Measurements from ENCODE around the gene POP4.
A peak's percentile ranks its signal among the peaks of the same experiment; 100 is the strongest.

The POP4 gene

DNA sequence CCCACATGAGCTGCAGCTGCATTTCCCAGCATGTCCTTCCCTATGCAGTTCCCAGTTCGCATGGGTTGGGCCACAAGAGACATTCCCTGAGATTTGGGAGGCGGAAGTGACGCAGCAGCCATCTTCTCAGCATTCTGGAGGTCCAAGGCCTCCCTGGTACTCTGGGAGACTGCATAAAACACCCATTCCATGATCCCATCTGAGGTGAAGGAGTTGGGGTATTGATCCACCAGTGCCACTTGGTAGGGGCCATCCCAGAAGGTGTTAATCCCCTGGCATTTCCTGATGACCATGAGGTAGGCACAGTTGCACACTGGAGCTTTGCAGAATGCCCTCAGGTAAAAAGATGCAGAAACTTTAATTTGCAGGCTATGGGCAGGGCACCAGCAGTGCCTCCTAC, 25.4 kb downstream of the POP4 start:
- no peak for DNase-seq (ENCODE audit: low read depth)

DNA sequence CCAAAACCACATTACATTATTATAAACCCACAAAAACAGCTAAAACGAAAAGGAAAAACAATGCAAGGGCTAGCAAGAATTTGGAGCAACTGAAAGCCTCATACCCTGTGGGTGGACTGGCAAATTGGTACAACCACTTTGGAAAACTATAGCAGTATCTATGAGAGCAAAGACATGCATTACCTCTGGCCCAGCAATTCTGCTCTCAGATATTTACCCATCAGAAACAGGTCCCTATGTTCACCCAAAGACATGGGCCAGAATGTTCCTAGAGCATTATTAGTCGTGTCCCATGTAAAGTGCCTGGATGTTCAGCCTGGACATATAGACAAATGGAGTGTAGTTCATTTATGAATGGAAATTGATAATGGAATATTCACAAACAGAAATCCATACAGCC, 27.9 kb downstream of the POP4 start:
- no peak for DNase-seq (ENCODE audit: low read depth)

DNA sequence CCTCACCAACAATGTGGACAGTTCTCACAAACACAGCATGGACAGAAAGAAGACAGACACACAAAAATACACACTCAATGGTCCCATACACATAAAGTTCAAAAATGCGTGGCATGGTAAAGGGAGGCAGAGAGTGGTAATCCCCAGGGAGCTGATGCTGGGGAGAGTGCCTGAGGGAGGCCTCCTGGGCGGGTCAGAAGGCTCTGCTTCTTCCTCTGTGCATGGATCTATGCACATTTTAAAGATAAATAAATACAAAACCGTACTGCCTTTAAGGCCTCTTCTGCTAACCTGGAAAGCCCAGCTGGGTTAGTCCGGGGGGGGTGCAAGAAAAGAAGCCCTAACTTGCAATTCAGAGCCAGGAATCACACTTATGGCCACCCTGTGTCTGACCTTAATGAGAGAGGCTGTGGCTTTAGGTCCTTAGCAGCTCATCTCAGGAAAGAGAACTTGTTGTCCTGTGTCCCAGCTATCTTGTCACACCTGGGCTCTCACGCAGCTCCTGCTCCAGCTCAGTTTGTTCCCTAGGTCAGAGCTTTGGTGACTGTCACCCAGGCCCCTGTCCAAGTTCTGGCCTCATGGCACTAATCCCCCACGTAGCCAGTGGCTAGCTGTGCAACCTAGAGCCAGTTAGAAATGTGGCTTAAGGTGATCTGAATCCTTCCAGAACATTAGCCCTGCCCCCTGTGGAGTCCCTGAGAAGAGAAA, 28.5 kb downstream of the POP4 start:
- DNase-seq (ENCODE audit: low read depth): no peak

DNA sequence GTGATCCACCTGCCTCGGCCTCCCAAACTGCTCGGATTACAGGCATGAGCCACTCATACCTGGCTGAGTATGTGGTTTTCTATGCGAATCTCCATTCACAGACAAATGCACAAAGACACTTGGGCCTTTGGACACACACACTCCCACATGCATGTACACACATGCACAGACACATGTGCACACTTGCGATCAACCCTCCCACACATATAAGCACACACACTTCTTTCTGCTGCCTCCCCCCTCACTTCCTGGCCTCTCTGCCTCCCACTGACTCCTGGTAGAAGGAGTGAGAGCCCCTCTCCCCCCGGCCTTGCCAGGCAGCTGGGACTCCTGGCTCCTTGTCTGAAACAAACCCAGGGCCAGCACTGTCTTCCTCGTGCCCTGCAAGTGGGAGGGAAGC, 29.9 kb downstream of the POP4 start:
- DNase-seq (ENCODE audit: low read depth): no peak

DNA sequence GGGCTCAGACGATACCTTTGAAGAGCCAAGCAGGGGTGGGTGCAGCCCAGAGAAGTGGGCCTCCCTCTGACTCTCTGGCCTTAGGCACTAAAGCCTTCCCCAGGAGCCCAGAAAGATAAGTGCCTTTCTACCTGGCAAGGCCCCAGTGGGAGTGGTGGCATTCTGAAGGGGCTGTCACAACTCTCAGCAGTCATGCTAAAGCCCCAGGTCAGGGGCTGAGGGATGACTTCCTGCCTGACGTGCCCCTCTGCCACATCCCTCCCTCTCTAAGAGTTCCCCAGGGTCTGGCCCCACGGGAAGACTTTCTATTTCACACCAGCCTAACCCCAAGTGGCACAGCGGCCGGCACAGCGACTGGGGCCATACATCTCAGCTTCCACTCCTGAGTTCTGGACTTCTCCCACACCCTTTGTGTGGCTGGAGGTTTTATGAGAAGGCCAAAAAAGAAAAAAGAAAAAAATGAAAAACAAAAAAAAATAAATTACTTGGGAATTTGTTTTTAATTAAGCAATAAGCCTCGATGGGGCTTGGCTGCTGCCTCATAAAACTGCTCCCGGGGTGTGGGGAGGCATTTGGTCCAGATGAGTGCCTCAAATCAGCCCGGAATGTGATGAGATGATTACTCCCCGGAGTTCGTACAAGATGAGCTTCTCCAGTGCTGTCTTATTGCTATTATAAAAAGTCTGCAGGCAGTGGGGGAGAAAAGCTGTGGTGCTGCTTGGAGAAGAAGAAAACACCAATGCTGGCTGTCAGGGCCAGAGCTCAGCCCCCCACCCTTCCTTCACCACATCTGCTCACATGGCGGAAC, 30.7 kb downstream of the POP4 start:
- DNase-seq (ENCODE audit: low read depth): no peak

DNA sequence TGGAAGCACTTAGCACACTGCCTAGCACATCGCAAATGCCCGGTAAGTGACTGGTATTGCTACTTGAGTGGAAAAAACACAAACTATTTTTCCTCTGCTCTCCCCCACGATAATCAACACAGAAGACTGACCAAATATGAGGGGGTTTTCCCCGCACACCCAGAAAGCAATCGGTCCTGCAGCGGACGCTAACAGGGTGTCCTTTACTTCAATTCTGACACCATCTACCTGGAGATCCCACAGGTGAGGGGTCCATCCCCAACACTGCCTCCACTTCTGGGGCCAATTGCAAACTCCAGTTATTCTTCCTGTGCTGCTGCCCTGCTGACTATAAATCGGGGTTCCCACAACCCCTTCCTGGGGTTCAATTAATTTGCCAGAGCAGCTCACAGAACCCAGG, 33.0 kb downstream of the POP4 start:
- no peak for DNase-seq (ENCODE audit: low read depth)

DNA sequence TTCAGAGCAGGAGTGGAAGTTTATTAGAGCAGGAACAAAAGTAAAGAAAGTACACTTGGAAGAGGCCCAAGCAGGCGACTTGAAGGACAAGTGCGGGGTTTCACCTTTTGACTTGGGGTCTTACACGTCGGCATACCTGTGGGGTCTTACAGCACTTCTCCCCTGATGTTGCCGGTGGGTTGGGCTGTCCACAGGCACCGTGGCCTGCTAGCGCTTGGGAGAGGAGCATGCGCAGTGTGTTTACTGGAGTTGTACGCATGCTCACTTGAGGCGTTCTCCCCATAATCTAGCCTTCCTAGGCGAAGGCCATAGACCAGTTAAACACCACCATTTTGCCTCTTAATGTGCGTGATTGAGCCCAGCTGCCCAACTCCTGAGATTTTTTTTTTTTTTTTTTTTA, 34.1 kb downstream of the POP4 start:
- DNase-seq (ENCODE audit: low read depth): no peak

DNA sequence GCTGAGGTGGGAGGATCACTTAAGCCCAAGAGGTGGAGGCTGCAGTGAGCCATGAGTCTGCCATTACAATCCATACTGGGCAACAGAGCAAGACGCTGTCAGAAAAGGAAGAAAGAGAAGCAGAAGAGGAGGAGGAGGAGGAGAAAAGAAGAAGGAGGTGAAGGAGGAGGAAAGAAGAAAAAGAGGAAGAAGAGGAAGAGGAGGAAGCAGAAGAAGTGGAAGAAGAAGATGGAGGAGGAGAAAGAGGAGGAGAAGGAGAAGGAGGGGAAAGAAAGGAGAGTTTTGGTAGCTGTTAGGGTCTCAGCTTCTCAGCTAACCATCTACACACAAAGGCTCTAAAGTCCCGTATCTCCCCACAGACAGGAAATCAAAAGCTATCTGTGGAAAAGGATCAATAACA, 35.5 kb downstream of the POP4 start:
- DNase-seq (ENCODE audit: low read depth): no peak

DNA sequence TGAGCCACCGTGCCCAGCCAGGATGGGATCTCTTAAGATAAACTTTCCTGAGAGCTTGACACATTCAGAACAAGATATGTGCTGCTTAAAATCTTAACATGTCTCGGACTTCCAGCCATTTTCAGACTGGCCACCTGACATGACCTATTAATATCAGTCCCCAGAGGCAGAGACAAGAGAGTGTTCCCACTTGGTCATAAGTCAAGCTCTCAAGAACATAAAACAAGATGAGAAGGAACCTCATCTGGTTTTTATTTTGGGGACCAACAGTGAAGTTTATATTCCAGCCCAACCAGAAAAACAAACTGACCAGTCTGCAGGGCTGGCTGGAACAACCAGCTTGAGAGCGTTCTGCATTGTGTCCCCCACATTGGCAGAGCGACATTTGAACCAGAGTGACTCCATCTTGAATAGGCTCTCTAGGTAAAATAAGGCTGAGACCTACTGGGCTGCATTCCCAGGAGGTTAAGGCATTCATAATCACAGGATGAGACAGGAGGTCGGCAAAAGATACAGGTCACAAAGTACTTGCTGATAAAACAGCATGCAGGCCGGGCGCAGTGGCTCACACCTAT, 37.4 kb downstream of the POP4 start:
- DNase-seq (ENCODE audit: low read depth): no peak

DNA sequence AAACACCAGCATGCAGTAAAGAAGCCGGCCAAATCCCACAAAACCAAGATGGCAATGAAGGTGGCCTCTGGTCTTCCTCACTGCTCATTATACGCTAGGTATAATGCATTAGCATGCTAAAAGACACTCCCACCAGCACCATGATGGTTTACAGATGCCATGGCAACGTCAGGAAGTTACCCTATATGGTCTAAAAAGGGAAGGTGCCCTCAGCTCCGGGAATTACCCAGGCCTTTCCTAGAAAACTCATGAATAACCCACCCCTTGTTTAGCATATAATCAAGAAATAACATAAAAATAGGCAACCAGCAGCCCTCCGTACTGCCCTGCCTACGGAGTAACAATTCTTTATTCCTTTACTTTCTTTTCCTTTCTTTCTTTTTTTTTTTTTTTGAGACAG, 38.1 kb downstream of the POP4 start:
- DNase-seq (ENCODE audit: low read depth): no peak

DNA sequence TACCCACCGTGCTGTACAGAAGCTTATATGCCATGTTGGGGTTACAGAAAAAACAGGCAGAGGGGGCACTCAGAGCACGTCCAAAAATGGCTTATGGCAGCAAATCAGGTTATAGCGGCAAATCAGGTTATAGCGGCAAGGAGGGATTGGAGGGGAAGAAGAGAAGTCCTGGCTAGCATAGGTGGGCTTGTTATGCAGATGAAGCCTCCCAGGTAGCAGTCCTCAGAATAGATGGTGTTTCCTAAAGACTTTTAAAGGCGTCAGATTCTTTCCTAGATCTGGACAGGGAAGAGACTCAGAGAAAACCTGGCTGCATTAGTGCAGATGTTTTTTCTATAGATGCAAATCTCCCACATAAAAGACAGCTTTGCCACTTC, 39.4 kb downstream of the POP4 start:
- DNase-seq (ENCODE audit: low read depth): no peak

DNA sequence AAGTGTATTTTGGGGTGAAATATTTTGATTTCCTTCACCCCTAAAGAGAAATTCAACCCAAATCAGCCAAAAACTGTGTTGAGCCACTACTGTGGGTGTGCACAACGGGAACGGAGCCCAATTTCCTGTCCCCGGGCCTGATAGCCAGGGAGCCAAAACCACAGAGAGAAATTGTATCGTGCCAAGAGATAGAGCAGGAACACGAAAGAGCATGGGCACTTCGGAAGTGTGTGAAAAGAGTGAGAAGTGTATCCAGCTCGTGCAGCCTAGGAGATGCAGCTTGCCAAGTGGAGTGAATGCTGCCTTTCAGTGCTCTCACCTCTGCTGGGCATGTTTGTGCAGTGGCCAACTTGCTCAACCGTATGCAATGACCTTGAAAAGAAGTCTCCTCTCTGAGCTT, 39.8 kb downstream of the POP4 start:
- peak; percentile 55 for DNase-seq (ENCODE audit: low read depth)

DNA sequence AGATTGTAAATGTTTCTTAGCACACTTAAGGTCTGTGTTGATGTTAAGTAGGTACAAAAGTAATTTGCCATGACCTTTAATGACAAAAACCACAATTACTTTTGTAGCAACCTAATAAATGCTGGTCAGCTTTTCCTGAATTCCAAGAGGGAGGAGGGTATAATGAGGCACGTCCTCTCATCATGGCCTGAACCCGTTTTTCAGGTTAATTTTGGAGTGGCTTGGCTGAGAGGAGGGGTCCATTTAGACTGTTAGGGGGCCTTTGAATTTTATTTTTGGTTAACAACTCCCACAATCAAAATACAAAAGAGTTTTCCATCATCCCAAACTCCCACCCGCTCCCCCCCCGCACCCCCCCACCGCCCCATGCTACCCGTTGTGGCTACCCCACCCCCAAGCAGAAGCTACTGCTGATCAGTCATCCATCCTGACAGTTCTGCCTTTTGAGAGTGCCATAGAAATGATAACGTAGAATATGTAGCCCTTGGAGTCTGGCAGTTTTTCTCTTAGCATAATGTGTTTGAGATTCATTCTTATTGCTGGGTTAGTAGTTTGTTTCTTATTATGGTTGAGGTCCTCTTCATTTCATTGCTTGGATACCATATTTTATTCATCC, 44.8 kb downstream of the POP4 start:
- no peak for DNase-seq (ENCODE audit: low read depth)

DNA sequence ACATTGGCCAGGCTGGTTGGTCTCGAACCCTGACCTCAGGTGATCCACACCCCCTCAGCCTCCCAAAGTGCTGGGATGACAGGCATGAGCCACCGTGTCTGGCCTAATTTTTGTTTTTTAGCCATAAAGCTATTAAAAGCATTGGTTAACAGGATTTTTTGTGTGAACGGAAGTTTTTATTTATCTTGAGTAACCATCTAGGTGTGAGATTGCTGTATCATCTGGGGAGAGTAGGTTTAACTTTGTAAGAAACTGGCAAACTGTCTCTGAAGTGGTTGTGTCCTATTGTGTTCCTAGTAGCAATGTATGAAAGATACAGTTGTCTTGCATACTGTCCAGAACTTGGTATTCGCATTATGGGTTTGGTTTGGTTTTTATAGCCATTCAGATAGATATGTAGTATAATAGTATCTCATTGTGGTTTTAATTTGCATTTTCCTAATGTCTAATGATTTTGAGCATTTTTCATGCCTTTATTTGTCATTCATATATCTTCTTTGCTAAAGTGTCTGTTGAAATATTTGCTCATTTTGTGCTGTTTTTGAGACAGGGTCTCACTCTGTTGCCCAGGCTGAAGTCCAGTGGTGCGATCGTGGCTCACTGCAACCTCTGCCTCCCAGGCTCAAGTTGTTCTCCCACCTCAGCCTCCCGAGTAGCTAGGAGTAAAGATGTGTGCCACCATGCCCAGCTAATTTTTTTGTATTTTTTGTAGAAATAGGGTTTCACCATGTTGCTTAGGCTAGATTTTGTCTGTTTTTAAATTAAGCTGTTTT, 45.7 kb downstream of the POP4 start:
- no peak for DNase-seq (ENCODE audit: low read depth)

DNA sequence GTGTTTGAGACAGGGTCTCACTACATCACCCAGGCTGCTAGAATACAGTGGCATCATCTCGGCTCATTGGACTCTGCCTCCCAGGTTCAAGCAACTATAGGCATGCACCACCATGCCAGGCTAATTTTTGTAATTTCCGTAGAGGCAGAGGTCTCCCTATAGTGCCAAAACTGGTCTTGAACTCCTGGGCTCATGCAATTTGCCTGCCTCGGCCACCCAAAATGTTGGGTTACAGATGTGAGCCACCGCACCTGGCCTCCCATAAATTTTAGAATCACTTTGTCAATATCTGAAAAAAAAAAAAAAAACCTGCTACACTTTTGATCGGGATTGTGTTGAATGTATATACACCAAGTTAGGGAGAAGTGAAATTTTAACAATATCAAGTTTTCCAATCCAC, 47.3 kb downstream of the POP4 start:
- DNase-seq (ENCODE audit: low read depth): no peak

DNA sequence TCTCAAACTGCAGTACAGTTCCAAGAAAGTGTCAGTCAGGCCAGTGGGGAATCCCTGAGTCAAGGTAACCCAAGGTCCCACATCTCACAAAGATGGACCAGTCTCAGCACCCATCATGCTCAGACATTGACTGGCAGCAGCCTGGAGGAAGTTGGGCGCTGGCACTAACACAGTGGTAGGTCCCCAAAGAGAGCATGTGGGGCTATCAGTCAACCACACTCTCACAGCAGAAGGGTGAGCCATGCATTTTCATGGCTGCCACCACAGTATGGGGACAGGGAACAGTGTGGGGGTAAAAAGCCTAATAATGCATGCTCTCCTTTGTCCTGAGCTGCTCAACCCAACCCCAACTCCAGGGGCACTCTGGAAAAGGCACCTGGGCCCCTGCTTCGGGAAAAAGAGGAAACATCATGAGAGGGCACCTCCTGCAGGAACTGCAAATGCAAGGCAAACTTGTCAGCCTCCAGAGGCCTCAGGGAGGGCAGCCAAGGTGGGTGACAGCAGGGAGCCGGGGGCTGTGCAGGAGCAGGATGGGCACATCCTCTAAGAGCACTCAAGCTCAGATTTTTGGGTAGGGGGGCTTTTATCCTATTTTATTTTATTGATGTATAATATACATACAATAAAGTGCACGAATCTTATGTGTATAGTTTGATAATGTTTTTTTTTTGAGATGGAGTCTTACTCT, 49.7 kb downstream of the POP4 start:
- DNase-seq (ENCODE audit: low read depth): no peak

DNA sequence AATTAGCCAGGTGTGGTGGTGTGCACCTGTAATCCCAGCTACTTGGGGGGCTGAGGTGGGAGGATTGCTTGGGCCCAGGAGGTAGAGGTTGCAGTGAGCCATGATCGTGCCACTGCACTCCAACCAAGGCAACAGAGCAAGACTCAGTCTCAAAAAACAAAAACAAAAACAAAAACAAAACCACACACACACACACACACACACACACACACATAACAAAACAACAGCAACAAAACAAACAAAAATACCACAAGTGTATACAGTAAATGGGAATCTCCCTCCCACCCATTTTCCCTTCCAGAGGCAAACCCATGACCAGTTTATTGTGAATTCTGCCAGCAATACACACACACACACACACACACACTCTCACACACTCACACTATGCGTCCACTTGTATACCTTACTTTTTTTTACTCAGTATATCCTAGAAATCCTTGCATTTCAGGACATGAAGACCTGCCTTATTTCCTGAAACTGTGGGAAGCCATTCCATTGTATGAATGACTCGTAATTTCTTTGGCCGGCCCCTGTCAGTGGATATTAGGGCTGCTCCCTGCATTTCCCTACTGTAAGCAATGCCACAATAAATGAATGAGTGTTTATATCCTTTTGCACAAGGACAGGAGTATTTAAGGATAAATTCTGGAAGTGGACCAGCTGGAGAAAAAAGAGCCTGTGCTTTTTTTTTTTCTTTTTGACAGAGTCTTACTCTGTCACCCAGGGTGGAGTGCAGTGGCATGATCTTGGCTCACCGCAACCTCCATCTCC, 52.3 kb downstream of the POP4 start:
- no peak for DNase-seq (ENCODE audit: low read depth)

DNA sequence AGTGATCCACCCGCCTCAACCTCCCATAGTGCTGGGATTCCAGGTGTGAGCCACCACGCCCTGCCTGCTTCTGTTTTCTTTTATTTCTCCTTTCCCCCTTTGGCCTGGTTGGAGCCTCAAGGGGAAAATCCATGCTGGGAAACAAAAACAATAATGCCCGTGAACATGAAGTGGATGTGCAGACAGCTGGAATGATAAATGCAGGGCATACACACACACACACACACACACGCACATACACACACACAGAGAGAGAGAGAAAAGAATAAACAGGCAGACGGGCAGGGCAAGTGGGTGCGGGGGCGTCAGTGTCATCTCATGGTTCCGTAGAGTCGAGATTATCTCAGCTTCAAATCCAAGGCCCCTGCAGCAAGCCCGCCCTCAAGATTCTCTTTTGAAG, 54.8 kb downstream of the POP4 start:
- peak; percentile 15 for DNase-seq (ENCODE audit: low read depth)

DNA sequence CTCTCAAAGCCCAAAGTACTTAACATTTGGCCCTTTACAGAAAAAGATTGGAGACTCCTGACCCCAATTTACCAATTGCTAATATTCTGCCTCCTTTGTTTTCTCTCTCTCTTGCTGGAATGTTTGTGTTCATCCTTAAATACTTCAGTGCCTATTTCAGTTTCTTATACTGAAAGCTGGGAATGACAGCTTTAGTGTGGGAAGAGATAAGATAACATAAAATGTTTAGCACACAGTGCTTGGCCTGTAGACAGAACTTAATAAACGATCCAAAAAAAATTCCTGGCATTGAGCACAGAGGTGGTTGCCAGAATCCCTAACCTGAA, 56.2 kb downstream of the POP4 start:
- no peak for DNase-seq (ENCODE audit: low read depth)

DNA sequence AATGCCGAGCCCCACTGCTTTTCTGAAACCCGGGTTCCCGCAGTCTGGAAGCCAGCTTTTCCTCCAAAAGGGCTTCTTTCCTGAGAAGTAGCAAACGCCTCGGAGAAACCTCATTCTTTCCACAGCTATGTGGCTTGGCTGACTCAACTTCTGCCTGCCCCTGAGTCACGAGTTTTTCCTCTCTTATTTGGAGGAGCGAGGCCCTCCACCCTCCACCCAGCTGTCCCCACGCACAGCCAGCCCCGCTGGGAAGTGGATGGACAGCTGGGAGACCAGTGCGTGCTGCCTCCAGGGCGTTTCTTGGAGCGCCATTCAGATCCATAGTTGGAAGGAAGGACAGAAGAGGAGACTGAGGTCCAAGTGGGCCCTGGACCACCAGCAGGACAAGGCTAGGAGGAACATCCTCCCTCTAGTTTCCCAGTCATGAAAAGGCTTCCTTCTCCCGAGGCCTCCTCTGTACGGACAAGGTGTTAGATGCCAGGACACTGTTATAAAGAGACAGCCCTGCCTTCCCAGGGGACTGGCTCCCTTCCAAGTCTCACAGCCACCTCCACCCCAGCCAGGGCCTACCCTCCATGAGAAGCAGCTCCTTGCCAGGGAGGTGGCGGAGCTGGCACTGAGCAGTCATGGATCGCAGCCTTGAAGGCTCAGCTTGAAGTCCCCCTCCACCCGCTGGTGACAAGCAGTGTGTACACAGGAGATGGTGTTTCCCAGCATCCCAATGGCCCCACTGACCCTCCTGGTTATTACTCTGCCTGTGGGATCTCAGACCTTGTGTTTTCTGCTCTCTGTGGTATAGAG, 56.7 kb downstream of the POP4 start:
- peak; percentile 87 for DNase-seq (ENCODE audit: low read depth)

Data from iris pigment epithelial cell (primary cell).